K562 (cell line): ENCODE results near the gene NDUFAF4. TPM values are rescaled to one million over a fixed set of nuclear protein-coding genes. Genes with fewer than 3 reads are reported as not detected.

Source experiments
- CHD2 ChIP-seq: IDR thresholded peaks from 2 replicates; pipeline ENCODE4 v1.6.1; 2011; ENCODE audit warnings: low read depth, low read length
- HNRNPL ChIP-seq: fragments of 200-400 bp; formaldehyde crosslinking; IDR thresholded peaks from 2 replicates; pipeline ENCODE4 v1.6.1; 2017; ENCODE audit warnings: low read depth, mild to moderate bottlenecking, low read length
- KLF13 ChIP-seq: fragments of 450-650 bp; IDR thresholded peaks from 2 replicates; pipeline ENCODE4 v1.6.1; 2016; ENCODE audit warnings: missing genetic modification characterization, low read depth, mild to moderate bottlenecking, missing compliant biosample characterization, moderate library complexity, borderline replicate concordance
- MITF ChIP-seq: IDR thresholded peaks from 2 replicates; pipeline ENCODE4 v1.6.1; 2014; ENCODE audit warnings: antibody characterized with exemption
- RERE ChIP-seq: sonication (generic); formaldehyde crosslinking; IDR thresholded peaks from 2 replicates; pipeline ENCODE4 v1.8.0; 2023; ENCODE audit warnings: missing genetic modification reagents, mild to moderate bottlenecking, borderline replicate concordance
- SLC30A9 ChIP-seq: fragments of 250-450 bp; sonication (Bioruptor Pico); IDR thresholded peaks from 2 replicates; pipeline ENCODE4 v1.8.0; 2022; ENCODE audit warnings: mild to moderate bottlenecking, moderate library complexity
- TFAP4 ChIP-seq: sonication (generic); formaldehyde crosslinking; IDR thresholded peaks from 2 replicates; pipeline ENCODE4 v1.8.0; 2022; ENCODE audit warnings: missing genetic modification reagents, mild to moderate bottlenecking, moderate library complexity, borderline replicate concordance
- U2AF2 ChIP-seq: fragments of 200-400 bp; formaldehyde crosslinking; optimal IDR thresholded peaks from 2 replicates; pipeline ENCODE3; 2017; ENCODE audit warnings: low read depth, mild to moderate bottlenecking, low read length
- ZKSCAN1 ChIP-seq: fragments of 150-350 bp; IDR thresholded peaks from 2 replicates; pipeline ENCODE4 v1.6.1; 2016; ENCODE audit warnings: low read depth, low read length
- ZNF512 ChIP-seq: IDR thresholded peaks from 2 replicates; pipeline ENCODE4 v1.6.1; 2016; ENCODE audit warnings: missing genetic modification characterization, missing compliant biosample characterization
- ZNF609 ChIP-seq: sonication (generic); formaldehyde crosslinking; IDR thresholded peaks from 2 replicates; pipeline ENCODE4 v1.8.1; 2023; ENCODE audit warnings: missing genetic modification reagents, mild to moderate bottlenecking, borderline replicate concordance
- polyA plus RNA-seq, 8 experiments: library from polyadenylated mRNA; depleted of rRNA in 4 of 8; stranded (reverse) in 5 of 8; unstranded in 3 of 8; fragments of >200 nt; fragmentation: Nextera tagmentation in 2 of 8; fragmentation: Illumina TruSeq in 1 of 8; extraction: Ambion mirVana in 2 of 8; extraction: Trizol in 1 of 8; gene quantifications; 2 replicates each; pipeline versions ENCODE4 v1.2.1 to v1.2.3, GENCODE V29; 2011 to 2014; ENCODE audit warnings: inconsistent platforms in 1 of 8, missing spikeins in 1 of 8
- total RNA-seq, 7 experiments: library from RNA; depleted of rRNA in 6 of 7; stranded (reverse); fragments of >200 nt in 6 of 7; fragmentation: Illumina TruSeq in 2 of 7; extraction: Trizol in 2 of 7; gene quantifications; 2 replicates each; pipeline versions ENCODE4 v1.2.1 to v1.2.3, GENCODE V29; 2011 to 2021; ENCODE audit warnings: low replicate concordance in 1 of 7

The NDUFAF4 gene
- total and polyA plus RNA-seq, 9 of the 15 experiments (the other 6 are each of a cell fraction or from before 2014, with no cell fraction given), result 45.0 to 418 (median 136) TPM

GRCh38 chr6:96926425-96926824, 28.7 kb upstream of the NDUFAF4 start (continued):
- TF ChIP-seq MITF (no peak; the same call in 1 of the 2 replicates), HNRNPL (no peak), CHD2 (no peak), SLC30A9 (CRISPR knock-in tag) (no peak), ZNF512 (no peak), KLF13 (no peak), U2AF2 (no peak), ZNF609 (CRISPR knock-in tag) (no peak), RERE (CRISPR knock-in tag) (no peak), TFAP4 (CRISPR knock-in tag) (no peak), ZKSCAN1 (no peak)
